Glutamatergic neuron (in vitro differentiated cells): Measurements from ENCODE around the gene ZNF804B. TPM values are rescaled to one million over a fixed set of nuclear protein-coding genes. Genes with fewer than 3 reads are reported as not detected.

Source experiments
- DNase-seq: peaks from one replicate; pipeline ENCODE4 v3.0.0; 2022
- H3K27ac Mint-ChIP-seq: one replicate; pipeline ENCODE4 v1.8.0; 2020; ENCODE audit warnings: mild to moderate bottlenecking, mixed read lengths, inconsistent platforms; ENCODE audit not compliant: unreplicated experiment
- H3K27me3 Mint-ChIP-seq: one replicate; pipeline ENCODE4 v1.8.0; 2020; ENCODE audit warnings: mild to moderate bottlenecking, moderate library complexity, mixed read lengths, inconsistent platforms; ENCODE audit not compliant: unreplicated experiment
- H3K36me3 Mint-ChIP-seq: one replicate; pipeline ENCODE4 v1.8.0; 2020; ENCODE audit warnings: mild to moderate bottlenecking, mixed read lengths, inconsistent platforms; ENCODE audit not compliant: unreplicated experiment
- H3K4me1 Mint-ChIP-seq: one replicate; pipeline ENCODE4 v1.8.0; 2020; ENCODE audit warnings: mild to moderate bottlenecking, low read depth, mixed read lengths, inconsistent platforms; ENCODE audit not compliant: unreplicated experiment
- H3K4me3 Mint-ChIP-seq: one replicate; pipeline ENCODE4 v1.8.0; 2020; ENCODE audit warnings: mild to moderate bottlenecking, mixed read lengths, inconsistent platforms; ENCODE audit not compliant: unreplicated experiment
- H3K9me3 Mint-ChIP-seq: one replicate; pipeline ENCODE4 v1.8.0; 2020; ENCODE audit warnings: mild to moderate bottlenecking, moderate library complexity, mixed read lengths, inconsistent platforms; ENCODE audit not compliant: unreplicated experiment
- CTCF ChIP-seq: fragments of 200-600 bp; sonication (generic); IDR thresholded peaks from one replicate; pipeline ENCODE4 v1.5.0; 2021; ENCODE audit not compliant: partially characterized antibody, unreplicated experiment
- total RNA-seq: library from RNA; stranded (reverse); fragmentation: NEBNext Ultra II Directional; extraction: Animal tissue kit (Norgen Biotek cat#: 25700); gene quantifications from one replicate; pipeline ENCODE4 v1.2.1, GENCODE V29; 2021; ENCODE audit not compliant: unreplicated experiment

ZNF804B gene
- total RNA-seq, 1 donor from 2014 or later, result 0.10 TPM

- Mint-ChIP-seq H3K9me3 (peaks cover 5% of the 10 kb centered on the region), H3K4me3 (no peak overlapping the region), H3K4me1 (peaks cover 19% of the 10 kb centered on the region), H3K36me3 (no peaks in the 10 kb centered on the region), H3K27me3 (peaks cover 3% of the 10 kb centered on the region), H3K27ac (peak overlapping the region; percentile 80)
- no peak for DNase-seq
- no peak for TF ChIP-seq CTCF
Measured at GRCh38 chr7:88969167-88969566, 209.7 kb downstream of the ZNF804B start.

GRCh38 chr7:88985295-88985694 is 225.8 kb downstream of the ZNF804B start:
- Mint-ChIP-seq H3K36me3 (no peaks in the 10 kb centered on the region), H3K27me3 (peaks cover 2% of the 10 kb centered on the region), H3K4me1 (no peaks in the 10 kb centered on the region), H3K27ac (no peak overlapping the region), H3K4me3 (no peak overlapping the region), H3K9me3 (no peaks in the 10 kb centered on the region)
- TF ChIP-seq CTCF, result no peak
- DNase-seq, result no peak

GRCh38 chr7:89001306-89001705 is 241.8 kb downstream of the ZNF804B start:
- H3K27ac Mint-ChIP-seq, result no peak overlapping the region
- no peaks in the 10 kb centered on the region for H3K9me3 Mint-ChIP-seq
- H3K4me1 Mint-ChIP-seq, result no peaks in the 10 kb centered on the region
- H3K36me3 Mint-ChIP-seq, result no peaks in the 10 kb centered on the region
- no peak for TF ChIP-seq CTCF
- no peak overlapping the region for H3K4me3 Mint-ChIP-seq
- DNase-seq, result no peak
- no peaks in the 10 kb centered on the region for H3K27me3 Mint-ChIP-seq

GRCh38 chr7:89002981-89003956 is 243.8 kb downstream of the ZNF804B start:
- no peak for TF ChIP-seq CTCF
- H3K4me3 Mint-ChIP-seq, result no peak overlapping the region
- no peaks in the 10 kb centered on the region for H3K36me3 Mint-ChIP-seq
- H3K27me3 Mint-ChIP-seq, result no peaks in the 10 kb centered on the region
- no peak for DNase-seq
- H3K27ac Mint-ChIP-seq, result no peak overlapping the region
- no peaks in the 10 kb centered on the region for H3K4me1 Mint-ChIP-seq
- no peaks in the 10 kb centered on the region for H3K9me3 Mint-ChIP-seq

- DNase-seq, result no peak
- H3K9me3 Mint-ChIP-seq, result peaks cover 2% of the 10 kb centered on the region
- no peak overlapping the region for H3K27ac Mint-ChIP-seq
- peaks cover 7% of the 10 kb centered on the region for H3K36me3 Mint-ChIP-seq
- no peak for TF ChIP-seq CTCF
- H3K4me1 Mint-ChIP-seq, result no peaks in the 10 kb centered on the region
- no peak overlapping the region for H3K4me3 Mint-ChIP-seq
- peaks cover 2% of the 10 kb centered on the region for H3K27me3 Mint-ChIP-seq
Measured at GRCh38 chr7:89012016-89012415, 252.5 kb downstream of the ZNF804B start.
